GM21526 (cell line): Measurements from ENCODE around the gene PCDHGA7.
"Not testable (repeated sequence)": the region's sequence is repeated elsewhere in the genome, so short reads cannot be mapped to it uniquely, and the experiment has no call there.

Experiments used
- ATAC-seq: cut with Tn5 transposase; IDR thresholded peaks from one replicate; pipeline ENCODE4 v1.9.1; 2021; ENCODE audit warnings: moderate library complexity; ENCODE audit not compliant: unreplicated experiment, low FRiP score

The PCDHGA7 gene

DNA sequence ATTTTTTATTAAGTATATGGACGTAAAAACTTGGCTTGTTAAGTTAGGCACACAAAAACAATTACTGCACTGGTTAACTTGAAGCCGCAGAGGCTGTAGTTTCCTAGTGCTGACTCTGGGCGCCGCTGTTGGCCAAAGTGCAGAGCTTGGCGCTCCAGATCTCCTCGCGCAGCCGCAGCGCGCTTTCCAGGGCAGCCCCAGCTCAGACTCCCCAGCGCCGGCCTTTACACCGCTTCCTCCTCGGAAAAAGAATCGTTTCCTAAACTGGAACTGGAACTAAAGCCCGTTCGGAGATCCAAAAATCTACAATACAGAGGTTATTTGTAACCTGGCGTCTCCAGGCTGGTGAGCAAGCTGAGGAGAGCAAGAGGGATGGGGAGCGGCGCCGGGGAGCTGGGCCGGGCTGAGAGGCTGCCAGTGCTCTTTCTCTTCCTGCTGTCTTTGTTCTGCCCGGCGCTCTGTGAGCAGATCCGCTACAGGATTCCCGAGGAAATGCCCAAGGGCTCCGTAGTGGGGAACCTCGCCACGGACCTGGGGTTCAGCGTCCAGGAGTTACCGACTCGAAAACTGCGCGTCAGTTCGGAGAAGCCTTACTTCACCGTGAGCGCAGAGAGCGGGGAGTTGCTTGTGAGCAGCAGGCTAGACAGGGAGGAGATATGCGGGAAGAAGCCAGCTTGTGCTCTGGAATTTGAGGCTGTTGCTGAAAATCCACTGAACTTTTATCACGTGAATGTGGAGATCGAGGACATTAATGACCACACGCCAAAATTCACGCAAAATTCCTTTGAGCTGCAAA lies 15.4 kb downstream of the PCDHGA7 start, which contains the start of gene PCDHGB5:
Gene PCDHGB5 (plus strand): TSS at position 192 of the 796 bp plus-strand sequence. CDS start 181 bp downstream, at position 373.
- ATAC-seq: peak; percentile 93

DNA sequence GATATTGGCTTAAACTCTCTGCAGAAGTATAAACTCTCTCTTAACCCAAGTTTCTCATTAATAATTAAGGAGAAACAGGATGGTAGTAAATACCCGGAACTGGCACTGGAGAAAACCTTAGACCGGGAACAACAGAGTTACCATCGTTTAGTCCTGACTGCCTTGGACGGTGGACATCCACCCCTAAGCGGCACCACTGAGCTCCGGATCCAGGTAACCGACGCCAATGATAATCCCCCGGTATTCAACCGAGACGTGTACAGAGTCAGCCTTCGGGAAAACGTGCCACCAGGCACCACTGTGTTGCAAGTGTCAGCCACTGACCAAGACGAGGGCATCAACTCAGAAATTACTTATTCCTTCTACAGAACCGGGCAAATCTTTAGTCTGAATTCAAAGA lies 16.1 kb downstream of the PCDHGA7 start:
- ATAC-seq: no peak

DNA sequence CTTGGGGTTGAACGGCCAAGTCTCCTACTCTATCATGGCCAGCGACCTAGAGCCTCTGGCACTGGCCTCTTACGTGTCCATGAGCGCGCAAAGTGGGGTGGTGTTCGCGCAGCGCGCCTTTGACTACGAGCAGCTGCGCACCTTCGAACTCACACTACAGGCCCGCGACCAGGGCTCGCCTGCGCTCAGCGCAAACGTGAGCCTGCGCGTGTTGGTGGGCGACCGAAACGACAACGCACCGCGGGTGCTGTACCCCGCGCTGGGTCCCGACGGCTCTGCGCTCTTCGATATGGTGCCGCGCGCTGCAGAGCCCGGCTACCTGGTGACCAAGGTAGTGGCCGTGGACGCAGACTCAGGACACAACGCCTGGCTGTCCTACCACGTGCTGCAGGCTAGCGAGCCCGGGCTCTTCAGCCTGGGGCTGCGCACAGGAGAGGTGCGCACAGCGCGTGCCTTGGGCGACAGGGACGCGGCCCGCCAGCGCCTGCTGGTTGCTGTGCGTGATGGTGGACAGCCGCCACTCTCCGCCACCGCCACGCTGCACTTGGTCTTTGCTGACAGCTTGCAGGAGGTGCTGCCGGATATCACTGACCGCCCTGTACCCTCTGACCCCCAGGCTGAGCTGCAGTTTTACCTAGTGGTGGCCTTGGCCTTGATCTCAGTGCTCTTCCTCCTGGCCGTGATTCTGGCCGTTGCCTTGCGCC lies 17.2 kb downstream of the PCDHGA7 start:
- no peak for ATAC-seq

- ATAC-seq: no peak
These were observed 20.2 kb downstream of the PCDHGA7 start, which contains the start of gene PCDHGA9 for GRCh38 chr5:141402553-141403243. PCDHGA9 (plus strand) TSS chr5:141402778; CDS start chr5:141402953, 175 bp downstream.

GRCh38 chr5:141403387-141403786 lies 20.8 kb downstream of the PCDHGA7 start:
- no peak for ATAC-seq

GRCh38 chr5:141407790-141408505 lies 25.4 kb downstream of the PCDHGA7 start, which contains the start of gene PCDHGB6:
PCDHGB6 (plus strand) TSS chr5:141408021; CDS start chr5:141408203, 182 bp downstream.
- ATAC-seq: peak; percentile 75

DNA sequence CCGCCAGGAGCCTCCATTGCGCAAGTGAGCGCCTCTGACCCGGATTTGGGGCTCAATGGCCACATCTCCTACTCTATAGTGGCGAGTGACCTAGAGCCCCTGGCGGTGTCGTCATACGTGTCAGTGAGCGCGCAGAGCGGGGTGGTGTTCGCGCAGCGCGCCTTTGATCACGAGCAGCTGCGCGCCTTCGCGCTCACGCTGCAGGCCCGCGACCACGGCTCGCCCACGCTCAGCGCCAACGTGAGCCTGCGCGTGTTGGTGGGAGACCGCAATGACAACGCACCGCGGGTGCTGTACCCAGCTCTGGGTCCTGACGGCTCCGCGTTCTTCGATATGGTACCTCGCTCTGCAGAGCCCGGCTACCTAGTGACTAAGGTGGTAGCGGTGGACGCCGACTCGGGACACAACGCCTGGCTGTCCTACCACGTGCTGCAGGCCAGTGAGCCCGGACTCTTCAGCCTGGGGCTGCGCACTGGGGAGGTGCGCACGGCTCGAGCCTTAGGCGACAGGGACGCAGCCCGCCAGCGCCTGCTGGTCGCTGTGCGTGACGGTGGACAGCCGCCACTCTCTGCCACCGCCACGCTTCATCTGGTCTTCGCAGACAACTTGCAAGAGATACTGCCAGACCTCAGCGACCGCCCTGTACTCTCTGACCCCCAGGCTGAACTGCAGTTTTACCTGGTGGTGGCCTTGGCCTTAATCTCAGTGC lies 27.2 kb downstream of the PCDHGA7 start:
- no peak for ATAC-seq

DNA sequence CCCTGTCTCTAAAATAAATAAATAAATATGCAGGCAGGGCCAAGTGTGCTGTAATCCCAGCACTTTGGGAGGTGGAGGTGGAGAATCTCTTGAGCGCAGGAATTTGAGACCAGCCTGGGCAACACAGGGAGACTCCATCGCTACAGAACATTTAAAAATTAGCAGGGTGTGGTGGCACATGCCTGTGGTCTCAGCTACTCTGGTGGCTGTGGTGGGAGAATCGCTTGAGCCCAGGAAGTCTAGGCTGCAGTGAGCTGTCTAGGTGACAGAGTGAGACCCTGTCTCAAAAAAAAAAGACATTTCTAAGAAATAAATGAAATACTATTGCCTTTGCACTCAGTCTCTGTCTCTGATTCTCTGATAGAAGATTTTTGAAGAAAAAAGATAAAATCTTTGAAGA lies 29.0 kb downstream of the PCDHGA7 start:
- ATAC-seq: no peak

DNA sequence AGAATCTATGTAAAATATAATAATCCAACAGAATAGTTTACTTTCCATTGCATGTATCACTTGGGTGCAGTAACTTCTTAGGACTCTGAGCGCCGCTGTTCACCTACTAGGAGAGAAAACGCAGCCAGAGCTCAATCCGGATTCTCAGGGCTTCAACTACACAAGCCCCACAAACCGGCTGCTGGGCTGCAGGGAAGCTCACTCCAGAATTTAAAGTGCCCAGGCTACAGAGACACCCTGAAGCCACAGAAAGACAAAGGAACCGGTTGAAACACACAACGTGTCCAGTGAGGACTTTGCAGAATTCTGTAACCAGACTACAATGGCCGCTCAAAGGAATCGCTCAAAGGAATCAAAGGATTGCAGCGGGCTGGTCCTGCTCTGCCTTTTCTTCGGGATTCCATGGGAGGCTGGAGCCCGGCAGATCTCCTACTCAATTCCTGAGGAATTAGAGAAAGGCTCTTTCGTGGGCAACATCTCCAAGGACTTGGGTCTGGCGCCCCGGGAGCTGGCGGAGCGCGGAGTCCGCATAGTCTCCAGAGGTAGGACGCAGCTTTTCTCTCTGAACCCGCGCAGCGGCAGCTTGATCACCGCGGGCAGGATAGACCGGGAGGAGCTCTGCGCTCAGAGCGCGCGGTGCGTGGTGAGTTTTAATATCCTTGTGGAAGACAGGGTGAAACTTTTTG lies 30.5 kb downstream of the PCDHGA7 start, which contains the start of gene PCDHGA10:
Gene PCDHGA10 (plus strand): TSS at position 134 of the 686 bp plus-strand sequence. CDS start 189 bp downstream, at position 323.
- ATAC-seq: peak; percentile 84

DNA sequence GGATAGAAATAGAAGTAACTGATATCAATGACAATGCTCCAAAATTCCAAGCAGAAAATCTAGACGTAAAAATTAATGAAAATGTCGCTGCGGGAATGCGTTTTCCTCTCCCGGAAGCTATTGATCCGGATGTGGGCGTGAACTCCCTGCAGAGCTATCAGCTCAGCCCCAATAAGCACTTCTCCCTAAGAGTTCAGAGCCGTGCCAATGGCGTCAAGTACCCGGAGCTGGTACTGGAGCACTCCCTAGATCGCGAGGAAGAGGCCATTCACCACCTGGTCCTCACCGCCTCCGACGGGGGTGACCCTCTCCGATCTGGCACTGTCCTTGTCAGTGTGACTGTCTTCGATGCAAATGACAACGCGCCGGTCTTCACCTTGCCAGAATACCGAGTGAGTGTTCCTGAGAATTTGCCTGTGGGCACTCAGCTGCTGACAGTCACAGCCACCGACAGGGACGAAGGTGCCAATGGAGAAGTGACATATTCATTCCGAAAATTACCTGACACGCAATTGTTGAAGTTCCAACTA lies 31.1 kb downstream of the PCDHGA7 start:
- ATAC-seq: no peak

GRCh38 chr5:141414548-141415274 lies 32.2 kb downstream of the PCDHGA7 start:
- ATAC-seq: not testable (repeated sequence)

DNA sequence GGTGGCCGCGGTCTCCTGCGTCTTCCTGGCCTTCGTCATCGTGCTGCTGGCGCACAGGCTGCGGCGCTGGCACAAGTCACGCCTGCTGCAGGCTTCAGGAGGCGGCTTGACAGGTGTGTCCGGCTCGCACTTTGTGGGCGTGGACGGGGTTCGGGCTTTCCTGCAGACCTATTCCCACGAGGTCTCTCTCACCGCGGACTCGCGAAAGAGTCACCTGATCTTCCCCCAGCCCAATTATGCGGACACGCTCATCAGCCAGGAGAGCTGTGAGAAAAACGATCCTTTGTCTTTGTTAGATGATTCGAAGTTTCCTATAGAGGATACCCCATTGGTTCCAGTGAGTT lies 32.7 kb downstream of the PCDHGA7 start:
- ATAC-seq: not testable (repeated sequence)

- ATAC-seq: peak; percentile 38
These were observed 35.1 kb downstream of the PCDHGA7 start, which contains the start of gene PCDHGB7 for GRCh38 chr5:141417494-141418172. PCDHGB7 (plus strand) TSS chr5:141417677; CDS start chr5:141417860, 183 bp downstream.

GRCh38 chr5:141419074-141419880 lies 36.7 kb downstream of the PCDHGA7 start:
- ATAC-seq: no peak

- ATAC-seq: peak; percentile 69
These were observed 38.4 kb downstream of the PCDHGA7 start, which contains the start of gene PCDHGA11 for GRCh38 chr5:141420855-141421488. PCDHGA11 (plus strand) TSS chr5:141421051; CDS start chr5:141421228, 177 bp downstream.

DNA sequence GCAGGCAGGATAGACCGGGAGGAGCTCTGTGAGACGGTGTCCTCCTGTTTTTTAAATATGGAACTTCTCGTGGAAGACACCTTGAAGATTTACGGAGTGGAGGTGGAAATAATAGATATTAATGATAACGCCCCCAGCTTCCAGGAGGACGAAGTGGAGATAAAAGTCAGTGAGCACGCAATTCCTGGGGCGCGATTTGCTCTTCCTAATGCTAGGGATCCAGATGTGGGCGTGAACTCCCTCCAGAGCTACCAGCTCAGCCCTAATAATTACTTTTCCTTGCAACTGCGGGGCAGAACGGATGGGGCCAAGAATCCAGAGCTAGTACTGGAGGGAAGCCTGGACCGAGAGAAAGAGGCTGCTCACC lies 38.9 kb downstream of the PCDHGA7 start:
- ATAC-seq: no peak
